GM18861 (cell line): ENCODE results near the gene ZBTB7A.

ENCODE experiments used
- ATAC-seq: cut with Tn5 transposase; IDR thresholded peaks from one replicate; pipeline ENCODE4 v1.9.1; 2021; ENCODE audit not compliant: unreplicated experiment

The ZBTB7A gene

DNA sequence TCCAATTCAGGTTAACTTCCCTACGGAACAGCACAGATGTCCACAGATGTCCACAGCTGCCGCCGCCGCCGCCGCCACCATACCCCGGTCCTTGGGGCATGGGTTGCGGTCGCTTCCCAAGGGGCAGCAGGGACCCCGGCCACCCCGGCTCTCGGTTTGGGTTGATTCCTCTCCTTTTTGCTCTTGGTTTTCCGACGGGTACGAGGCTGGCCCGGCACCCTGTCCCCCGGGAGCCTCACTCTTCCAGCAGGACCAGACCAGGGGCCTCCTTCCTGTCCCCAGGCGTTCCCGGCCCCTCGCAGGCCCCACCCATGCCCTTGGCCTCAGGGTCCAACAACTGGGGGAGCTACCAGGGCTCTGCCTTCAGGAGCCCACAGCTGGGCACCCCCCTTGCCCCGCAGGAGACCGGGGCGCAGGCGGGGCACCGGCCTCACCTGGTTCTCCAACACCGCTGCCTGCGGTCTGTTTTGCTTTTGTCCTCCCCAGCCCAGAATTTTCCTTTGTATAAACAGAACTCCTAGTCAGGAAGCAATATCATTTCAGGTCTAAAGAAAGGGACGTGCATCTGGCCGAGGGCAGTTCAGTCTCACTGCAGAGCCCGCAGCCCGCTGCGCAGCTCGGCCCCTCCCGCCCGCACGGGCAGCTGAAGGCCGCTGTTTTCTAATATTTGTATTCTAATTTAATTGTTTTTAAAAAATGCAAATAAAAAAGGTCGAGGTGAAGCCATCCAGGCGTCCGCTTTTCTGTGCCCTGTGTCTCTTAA lies 27.9 kb downstream of the ZBTB7A start:
- ATAC-seq, result no peak

DNA sequence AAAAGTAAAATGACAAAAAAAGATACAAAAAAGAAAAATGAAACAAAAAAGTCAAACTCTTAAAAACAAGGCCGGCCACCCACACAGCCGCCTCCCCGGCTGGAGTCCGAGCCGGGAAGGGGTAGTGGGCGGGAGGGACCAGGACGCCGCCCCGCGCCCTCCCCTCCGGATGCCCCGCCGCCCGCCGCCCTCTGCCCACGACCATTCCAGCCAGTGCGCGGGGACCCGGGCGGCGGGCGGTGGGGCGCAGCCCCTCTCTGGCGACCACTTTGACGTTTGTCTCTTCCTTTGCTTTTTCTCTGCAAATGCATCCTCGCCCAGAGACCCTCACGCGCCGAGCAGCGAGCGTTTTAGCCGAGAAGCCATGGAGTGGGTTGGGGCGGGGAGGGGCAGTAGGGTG lies 28.6 kb downstream of the ZBTB7A start:
- ATAC-seq, result no peak

DNA sequence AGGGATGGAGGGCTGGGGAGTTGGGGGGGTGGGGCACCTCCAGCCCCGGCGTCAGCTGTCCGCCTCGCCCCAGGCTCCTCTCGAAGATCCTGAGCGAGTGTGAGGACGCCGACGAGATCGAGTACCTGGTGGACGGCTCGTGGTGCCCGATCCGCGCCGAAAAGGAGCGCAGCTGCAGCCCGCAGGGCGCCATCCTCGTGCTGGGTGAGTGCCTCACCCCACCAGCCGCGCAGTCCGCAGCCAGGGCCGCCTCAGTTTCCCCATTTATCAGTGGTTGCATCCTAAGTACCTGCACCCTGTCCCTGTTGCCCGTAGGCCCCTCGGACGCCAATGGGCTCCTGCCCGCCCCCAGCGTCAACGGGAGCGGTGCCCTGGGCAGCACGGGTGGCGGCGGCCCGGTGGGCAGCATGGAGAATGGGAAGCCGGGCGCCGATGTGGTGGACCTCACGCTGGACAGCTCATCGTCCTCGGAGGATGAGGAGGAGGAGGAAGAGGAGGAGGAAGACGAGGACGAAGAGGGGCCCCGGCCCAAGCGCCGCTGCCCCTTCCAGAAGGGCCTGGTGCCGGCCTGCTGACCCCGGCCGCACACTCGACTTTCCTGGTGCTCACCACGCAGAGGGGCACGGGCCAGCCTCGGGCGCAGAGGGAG lies 29.3 kb downstream of the ZBTB7A start:
- ATAC-seq, result no peak

DNA sequence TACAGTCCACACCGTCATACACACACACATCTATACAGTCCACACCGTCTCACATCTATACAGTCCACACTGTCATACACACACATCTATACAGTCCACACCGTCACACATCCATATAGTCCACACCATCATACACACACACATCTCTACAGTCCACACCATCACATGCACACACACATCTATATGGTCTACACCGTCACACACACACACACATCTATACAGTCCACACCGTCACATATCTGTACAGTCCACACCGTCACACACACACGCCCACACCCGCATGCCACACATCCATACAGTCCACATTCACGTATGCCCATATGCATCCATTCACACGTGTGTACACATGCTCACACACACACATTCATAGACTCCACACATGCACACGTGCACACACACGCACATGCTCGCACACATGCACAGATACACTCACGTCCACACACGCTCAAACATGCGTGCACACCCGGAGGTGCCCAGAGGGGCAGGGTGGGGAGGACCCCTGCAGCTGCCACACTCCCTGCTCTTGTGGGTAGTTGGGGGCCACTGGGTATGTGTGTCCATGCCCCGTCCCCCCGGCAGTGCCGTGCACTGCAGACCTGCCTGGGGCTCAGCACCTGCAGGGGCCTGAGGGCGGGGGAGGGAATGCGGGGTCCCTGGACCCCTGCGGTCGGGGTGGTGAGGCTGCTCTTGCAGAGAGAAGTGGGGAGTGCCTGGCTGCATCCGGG lies 30.0 kb downstream of the ZBTB7A start:
- no peak for ATAC-seq

GRCh38 chr19:4035582-4035981 lies 31.1 kb downstream of the ZBTB7A start:
- no peak for ATAC-seq

GRCh38 chr19:4035018-4035566 lies 31.6 kb downstream of the ZBTB7A start:
- no peak for ATAC-seq

GRCh38 chr19:4034048-4035017 lies 32.4 kb downstream of the ZBTB7A start:
- no peak for ATAC-seq

DNA sequence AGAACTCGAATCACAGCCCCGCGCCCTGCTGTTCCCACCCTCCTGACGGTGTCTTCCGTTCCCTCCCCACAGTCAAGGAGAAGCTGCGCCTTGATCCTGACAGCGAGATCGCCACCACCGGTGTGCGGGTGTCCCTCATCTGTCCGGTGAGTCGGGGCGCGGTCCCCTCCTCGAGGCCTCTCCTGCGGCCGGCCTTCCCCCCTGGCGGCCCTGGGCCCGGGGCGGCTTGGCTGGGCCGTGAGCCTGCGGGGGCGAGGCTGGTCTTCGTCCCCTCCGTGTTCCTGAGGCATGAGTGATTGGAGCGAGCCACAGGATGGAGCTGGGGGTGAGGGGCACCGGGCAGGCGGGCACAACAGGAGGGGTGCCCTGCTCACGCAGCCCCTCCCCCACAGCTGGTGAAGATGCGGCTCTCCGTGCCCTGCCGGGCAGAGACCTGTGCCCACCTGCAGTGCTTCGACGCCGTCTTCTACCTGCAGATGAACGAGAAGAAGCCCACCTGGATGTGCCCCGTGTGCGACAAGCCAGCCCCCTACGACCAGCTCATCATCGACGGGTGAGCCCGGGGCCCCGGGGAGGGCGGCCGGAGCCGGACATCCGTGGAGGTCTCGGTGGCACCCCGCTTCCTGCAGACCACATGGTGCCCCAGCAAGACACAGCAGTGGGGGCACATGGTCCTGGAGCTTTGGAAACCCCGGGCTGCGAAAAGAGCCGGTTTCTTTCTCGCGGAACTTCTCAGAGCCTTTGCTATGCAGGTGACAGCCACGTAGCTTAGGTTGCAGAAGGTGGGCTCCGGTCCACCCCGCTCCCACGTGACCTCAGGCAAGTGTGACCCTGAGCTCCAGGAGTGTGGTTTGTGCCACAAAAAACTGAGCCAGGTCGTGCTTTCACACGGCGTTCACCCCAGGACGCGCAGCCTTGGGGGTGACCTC lies 33.4 kb downstream of the ZBTB7A start:
- ATAC-seq, result no peak

GRCh38 chr19:4032436-4032835 lies 34.3 kb downstream of the ZBTB7A start:
- ATAC-seq, result no peak

DNA sequence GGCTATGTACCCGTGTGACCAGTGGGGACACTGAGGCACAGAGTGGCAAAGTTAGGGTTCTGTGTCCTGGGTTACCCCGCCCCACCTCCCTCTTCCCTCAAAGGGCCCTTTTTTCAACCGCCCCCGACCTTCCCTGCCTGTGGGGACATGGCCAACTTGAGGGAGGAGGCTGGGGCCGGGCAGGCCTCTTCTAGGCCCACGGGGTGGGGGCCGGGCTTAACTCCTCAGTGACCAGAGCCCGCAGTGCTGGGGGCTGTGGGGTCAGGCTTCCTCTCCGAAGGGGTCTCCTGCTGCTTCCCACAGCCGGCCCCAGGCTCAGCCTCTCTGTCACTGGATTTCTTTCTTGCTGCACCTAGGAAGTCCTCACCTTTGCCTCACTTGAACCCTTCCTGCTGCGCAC lies 35.3 kb downstream of the ZBTB7A start:
- no peak for ATAC-seq

DNA sequence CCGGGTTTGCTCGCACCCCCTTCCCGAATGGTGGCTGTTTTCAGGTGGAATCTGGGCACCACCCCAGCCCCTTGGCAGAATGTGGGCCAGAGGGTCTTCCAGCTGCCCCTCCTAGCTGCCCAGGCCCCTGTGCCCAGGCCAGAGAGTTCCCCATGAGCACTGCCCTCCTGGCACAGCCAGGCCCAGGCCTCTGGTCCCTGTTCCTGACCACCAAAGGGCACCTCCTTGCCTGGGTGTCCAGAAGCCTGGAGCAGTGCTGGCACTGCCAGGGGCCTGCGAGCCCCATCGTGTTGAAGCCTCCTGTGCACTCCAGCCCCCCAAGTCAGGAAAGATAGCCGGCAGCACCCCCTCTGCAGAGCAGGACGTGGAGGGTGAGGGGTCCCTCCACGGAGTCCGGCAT lies 35.7 kb downstream of the ZBTB7A start:
- ATAC-seq, result no peak

DNA sequence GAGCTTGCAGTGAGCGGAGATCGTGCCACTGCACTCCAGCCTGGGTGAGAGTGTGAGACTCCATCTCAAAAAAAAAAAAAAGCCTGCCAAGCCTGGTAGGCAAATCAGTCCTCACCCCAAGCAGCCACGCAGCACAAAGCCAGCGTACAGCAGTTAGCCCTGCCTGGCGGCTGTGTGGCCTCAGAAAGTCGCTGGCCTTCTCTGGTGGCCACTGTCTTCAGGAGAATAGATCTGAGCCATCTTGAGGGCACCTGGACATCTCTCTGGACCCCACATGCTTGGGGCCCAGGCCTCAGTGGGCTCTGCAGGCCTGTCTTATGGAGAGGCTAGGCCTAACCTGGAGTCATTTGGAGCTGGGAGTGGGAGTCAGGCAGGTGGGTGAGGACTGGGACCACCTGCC lies 36.1 kb downstream of the ZBTB7A start:
- ATAC-seq, result no peak

- ATAC-seq, result no peak
These were observed 37.5 kb downstream of the ZBTB7A start for GRCh38 chr19:4029247-4029614.

- ATAC-seq, result no peak
These were observed 38.1 kb downstream of the ZBTB7A start for GRCh38 chr19:4028334-4029246.

GRCh38 chr19:4027146-4027545 lies 39.6 kb downstream of the ZBTB7A start:
- ATAC-seq, result no peak

DNA sequence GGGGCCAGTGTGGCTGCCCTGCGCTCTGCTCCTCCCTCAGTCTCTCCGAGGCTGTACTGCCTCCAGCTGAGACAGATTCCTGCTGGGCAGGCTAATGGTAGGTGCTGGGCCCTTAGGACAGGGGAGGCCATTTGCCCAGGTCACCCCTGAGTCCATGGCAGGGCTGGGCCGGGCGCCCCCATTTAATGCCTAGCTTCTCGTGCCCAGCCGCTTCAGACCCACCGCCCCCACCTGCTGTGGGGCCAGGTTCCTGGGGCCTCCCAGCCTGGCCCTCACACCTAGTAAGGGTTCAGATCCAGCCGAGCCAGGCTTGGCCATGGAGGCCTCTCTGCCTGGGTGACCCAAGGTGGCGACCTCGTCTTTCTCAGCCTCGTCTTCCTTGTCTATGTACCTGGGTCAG lies 41.4 kb downstream of the ZBTB7A start:
- no peak for ATAC-seq

GRCh38 chr19:4023600-4024398 lies 42.9 kb downstream of the ZBTB7A start:
- no peak for ATAC-seq

DNA sequence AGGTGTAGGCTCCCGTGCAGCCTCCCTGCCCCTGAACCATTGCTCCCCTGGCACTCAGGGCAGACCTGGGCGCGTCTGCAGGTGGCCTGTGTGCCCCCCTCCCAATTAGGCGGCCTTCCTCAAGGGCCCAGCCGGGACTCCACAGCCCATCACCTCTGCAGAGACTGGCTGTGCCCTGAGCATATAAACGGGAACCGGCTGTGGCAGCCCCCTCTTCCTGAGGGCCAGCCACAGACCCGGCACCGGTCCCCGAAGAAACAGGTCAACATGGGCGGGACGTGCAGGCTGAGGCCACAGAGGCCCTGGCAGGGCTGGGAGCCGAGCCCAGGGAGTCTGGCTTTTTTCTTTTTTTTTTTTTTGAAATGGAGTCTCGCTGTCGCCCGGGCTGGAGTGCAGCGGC lies 47.1 kb downstream of the ZBTB7A start:
- no peak for ATAC-seq
